IMR-90 (cell line): ENCODE measurements around the gene PAXIP1.

Experiments
- CEBPB ChIP-seq: IDR thresholded peaks from 2 replicates; pipeline ENCODE4 v1.6.1; 2012; ENCODE audit warnings: low read depth, low read length, improper control_type of control experiment
- FOS ChIP-seq: fragments of 150-350 bp; IDR thresholded peaks from 2 replicates; pipeline ENCODE4 v1.6.1; 2016; ENCODE audit warnings: low read depth, low read length
- MXI1 ChIP-seq: IDR thresholded peaks from 2 replicates; pipeline ENCODE4 v1.6.1; 2012; ENCODE audit warnings: low read depth, mild to moderate bottlenecking, low read length, moderate library complexity, borderline replicate concordance
- POLR2A ChIP-seq: IDR thresholded peaks from 2 replicates; pipeline ENCODE4 v1.6.1; 2012; ENCODE audit warnings: mild to moderate bottlenecking, low read depth, low read length
- TF ChIP-seq, protein P1 (sequence below): conservative IDR thresholded peaks from 2 replicates; pipeline ENCODE4 v1.5.1; 2012; ENCODE audit warnings: mild to moderate bottlenecking, low read depth, low read length, improper control_type of control experiment

GRCh38 chr7:154912871-154913637 is 89.9 kb downstream of the PAXIP1 start:
- TF ChIP-seq MXI1 (no peak), CEBPB (no peak), FOS (no peak), POLR2A (no peak)
- TF ChIP-seq, protein P1, sequence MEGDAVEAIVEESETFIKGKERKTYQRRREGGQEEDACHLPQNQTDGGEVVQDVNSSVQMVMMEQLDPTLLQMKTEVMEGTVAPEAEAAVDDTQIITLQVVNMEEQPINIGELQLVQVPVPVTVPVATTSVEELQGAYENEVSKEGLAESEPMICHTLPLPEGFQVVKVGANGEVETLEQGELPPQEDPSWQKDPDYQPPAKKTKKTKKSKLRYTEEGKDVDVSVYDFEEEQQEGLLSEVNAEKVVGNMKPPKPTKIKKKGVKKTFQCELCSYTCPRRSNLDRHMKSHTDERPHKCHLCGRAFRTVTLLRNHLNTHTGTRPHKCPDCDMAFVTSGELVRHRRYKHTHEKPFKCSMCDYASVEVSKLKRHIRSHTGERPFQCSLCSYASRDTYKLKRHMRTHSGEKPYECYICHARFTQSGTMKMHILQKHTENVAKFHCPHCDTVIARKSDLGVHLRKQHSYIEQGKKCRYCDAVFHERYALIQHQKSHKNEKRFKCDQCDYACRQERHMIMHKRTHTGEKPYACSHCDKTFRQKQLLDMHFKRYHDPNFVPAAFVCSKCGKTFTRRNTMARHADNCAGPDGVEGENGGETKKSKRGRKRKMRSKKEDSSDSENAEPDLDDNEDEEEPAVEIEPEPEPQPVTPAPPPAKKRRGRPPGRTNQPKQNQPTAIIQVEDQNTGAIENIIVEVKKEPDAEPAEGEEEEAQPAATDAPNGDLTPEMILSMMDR: no peak
